GM20431 (cell line): ENCODE measurements around the gene SERPINB13.
"Not testable (repeated sequence)": the region's sequence is repeated elsewhere in the genome, so short reads cannot be mapped to it uniquely, and the experiment has no call there.

ENCODE experiments used
- in situ Hi-C: fragments of 300-500 bp; cut with MseI, MboI; formaldehyde crosslinking; loops from one replicate; pipeline ENCODE4 v1.15.0; 2020; ENCODE audit warnings: low sequenced_read_pairs; ENCODE audit not compliant: unreplicated experiment

Gene SERPINB13

DNA sequence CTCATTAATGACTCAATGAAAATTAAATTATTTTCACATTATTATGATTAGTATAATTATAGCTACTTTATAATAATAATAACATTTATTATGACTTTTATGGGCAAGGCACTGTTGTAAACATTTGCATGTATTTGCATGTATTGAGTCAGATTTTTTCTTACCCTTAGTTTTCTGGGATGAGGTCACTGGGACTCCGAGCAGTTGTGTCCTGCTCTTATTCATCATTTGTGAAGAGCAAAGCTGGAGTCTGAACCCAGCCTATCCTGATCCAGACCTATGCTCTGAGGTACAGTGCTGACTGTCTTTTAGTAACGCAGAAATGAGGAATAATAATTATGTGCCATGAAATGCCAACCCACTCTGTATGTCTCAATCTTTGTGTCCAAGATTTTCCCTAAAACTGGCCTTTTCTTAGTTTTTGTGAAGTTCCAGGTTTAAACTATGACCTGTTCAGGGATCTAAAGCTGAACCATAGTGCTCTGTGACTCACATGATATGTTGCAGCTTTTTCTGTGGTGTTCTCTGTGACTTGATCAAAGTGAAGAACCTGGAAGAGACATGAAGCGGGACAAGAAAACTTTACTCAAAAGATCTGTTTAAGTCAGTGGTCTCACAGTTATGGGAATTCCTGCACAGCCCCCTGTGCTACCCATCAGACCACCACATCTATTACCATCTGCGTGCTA lies 55.7 kb downstream of the SERPINB13 start:
- in situ Hi-C loops: not testable (repeated sequence)

GRCh38 chr18:63644142-63644541 lies 57.0 kb downstream of the SERPINB13 start, which contains the start of gene SERPINB4:
Gene SERPINB4 (minus strand): TSS chr18:63644256. CDS start chr18:63643577, 679 bp downstream.
- in situ Hi-C loops: not testable (repeated sequence)

DNA sequence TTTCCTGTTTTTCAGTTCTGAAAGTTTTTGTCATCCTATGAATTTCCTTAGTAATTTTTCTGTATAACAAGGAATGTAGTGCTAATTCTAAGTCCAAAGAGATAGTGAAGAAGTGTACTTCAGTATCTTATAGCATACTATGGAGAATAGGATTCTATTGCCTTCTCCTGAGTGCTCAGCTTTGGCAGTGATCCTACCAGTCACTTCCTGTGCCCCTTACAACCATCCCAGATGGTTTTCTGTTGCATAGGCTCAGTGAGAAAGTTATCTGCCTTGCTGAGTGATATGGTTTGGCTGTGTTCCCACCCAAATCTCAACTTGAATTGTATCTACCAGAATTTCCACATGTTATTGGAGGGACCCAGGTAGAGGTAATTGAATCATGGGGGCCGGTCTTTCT lies 57.6 kb downstream of the SERPINB13 start:
- in situ Hi-C loops: not testable (repeated sequence)

GRCh38 chr18:63646936-63647335 lies 59.8 kb downstream of the SERPINB13 start:
- in situ Hi-C loops: no loop called here

DNA sequence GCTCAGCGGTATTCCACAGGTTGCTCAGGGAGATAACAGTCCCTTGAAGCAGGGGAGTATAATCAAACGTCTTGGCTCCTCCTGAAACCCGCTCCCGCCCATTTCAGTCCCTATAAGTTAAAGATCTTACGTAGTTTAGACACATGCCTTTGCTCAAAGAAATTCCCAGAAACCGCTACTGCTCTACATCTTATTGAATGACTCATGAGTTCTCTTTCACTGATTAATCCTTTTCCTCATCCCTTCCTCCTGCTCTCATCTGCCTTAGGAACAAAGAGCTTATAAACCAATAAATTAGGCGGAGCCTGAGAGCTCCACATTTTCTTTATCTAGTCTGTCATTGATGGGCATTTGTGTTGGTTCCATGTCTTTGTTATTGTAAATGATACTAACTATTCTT lies 61.1 kb downstream of the SERPINB13 start:
- in situ Hi-C loops: no loop called here
